ENCODE results near the gene CELF4.

CELF4 gene

GRCh38 chr18:37524498-37525261 lies 40.9 kb downstream of the CELF4 start:
- no peak for DNase-seq (ENCODE audit: low spot score)

GRCh38 chr18:37524139-37524497 lies 41.5 kb downstream of the CELF4 start:
- DNase-seq (ENCODE audit: low spot score) = no peak

- DNase-seq (ENCODE audit: low spot score) = no peak
Measured at GRCh38 chr18:37521510-37522465, 43.8 kb downstream of the CELF4 start.

- no peak for DNase-seq (ENCODE audit: low spot score)
Measured at GRCh38 chr18:37520508-37520907, 45.1 kb downstream of the CELF4 start.

GRCh38 chr18:37519510-37520135 lies 46.0 kb downstream of the CELF4 start:
- no peak for DNase-seq (ENCODE audit: low spot score)

- no peak for DNase-seq (ENCODE audit: low spot score)
Measured at GRCh38 chr18:37516361-37516853, 49.2 kb downstream of the CELF4 start.

- no peak for DNase-seq (ENCODE audit: low spot score)
Measured at GRCh38 chr18:37514953-37515352, 50.6 kb downstream of the CELF4 start.

GRCh38 chr18:37512400-37512799 lies 53.2 kb downstream of the CELF4 start:
- DNase-seq (ENCODE audit: low spot score) = no peak

- DNase-seq (ENCODE audit: low spot score) = no peak
Measured at GRCh38 chr18:37511721-37512298, 53.8 kb downstream of the CELF4 start.

- no peak for DNase-seq (ENCODE audit: low spot score)
Measured at GRCh38 chr18:37509600-37509999, 56.0 kb downstream of the CELF4 start.

GRCh38 chr18:37508207-37508606 lies 57.4 kb downstream of the CELF4 start:
- no peak for DNase-seq (ENCODE audit: low spot score)

GRCh38 chr18:37507239-37507638 lies 58.4 kb downstream of the CELF4 start:
- no peak for DNase-seq (ENCODE audit: low spot score)

- no peak for DNase-seq (ENCODE audit: low spot score)
Measured at GRCh38 chr18:37506001-37506400, 59.6 kb downstream of the CELF4 start.

- DNase-seq (ENCODE audit: low spot score) = no peak
Measured at GRCh38 chr18:37505321-37505720, 60.3 kb downstream of the CELF4 start.

GRCh38 chr18:37502601-37503000 lies 63.0 kb downstream of the CELF4 start:
- DNase-seq (ENCODE audit: low spot score) = no peak

GRCh38 chr18:37502036-37502435 lies 63.6 kb downstream of the CELF4 start:
- DNase-seq (ENCODE audit: low spot score) = no peak

- DNase-seq (ENCODE audit: low spot score) = no peak
Measured at GRCh38 chr18:37501136-37501535, 64.5 kb downstream of the CELF4 start.

GRCh38 chr18:37499913-37500312 lies 65.7 kb downstream of the CELF4 start:
- no peak for DNase-seq (ENCODE audit: low spot score)

- DNase-seq (ENCODE audit: low spot score) = no peak
Measured at GRCh38 chr18:37499044-37499443, 66.6 kb downstream of the CELF4 start.

GRCh38 chr18:37497853-37498518 lies 67.6 kb downstream of the CELF4 start:
- DNase-seq (ENCODE audit: low spot score) = no peak

- no peak for DNase-seq (ENCODE audit: low spot score)
Measured at GRCh38 chr18:37496568-37496967, 69.0 kb downstream of the CELF4 start.

- no peak for DNase-seq (ENCODE audit: low spot score)
Measured at GRCh38 chr18:37495354-37495753, 70.2 kb downstream of the CELF4 start.

Data from AG20443 (cell line).